Amniotic stem cell (primary cell): Measurements from ENCODE around the gene YOD1.
"Not testable (repeated sequence)": the region's sequence is repeated elsewhere in the genome, so short reads cannot be mapped to it uniquely, and the experiment has no call there.

ENCODE experiments used
- DNase-seq: peaks from one replicate; lab custom pipeline; 2025; lab: John Stamatoyannopoulos, UW

YOD1 gene

GRCh38 chr1:207049054-207049453, 2.0 kb downstream of the YOD1 start:
- DNase-seq = no peak

GRCh38 chr1:207048041-207048440, 3.0 kb downstream of the YOD1 start:
- no peak for DNase-seq

- no peak for DNase-seq
Observed at GRCh38 chr1:207047505-207047904, 3.5 kb downstream of the YOD1 start.

- no peak for DNase-seq
Observed at GRCh38 chr1:207045453-207045852, 5.6 kb downstream of the YOD1 start.

GRCh38 chr1:207041397-207041796, 9.6 kb downstream of the YOD1 start:
- DNase-seq = not testable (repeated sequence)

- DNase-seq = no peak
Observed at GRCh38 chr1:207040181-207040533, 10.9 kb downstream of the YOD1 start.

- no peak for DNase-seq
Observed at GRCh38 chr1:207039380-207040180, 11.4 kb downstream of the YOD1 start.

GRCh38 chr1:207036865-207037264, 14.1 kb downstream of the YOD1 start:
- DNase-seq = no peak

- DNase-seq = no peak
Observed at GRCh38 chr1:207035877-207036551, 15.0 kb downstream of the YOD1 start.

- no peak for DNase-seq
Observed at GRCh38 chr1:207034998-207035397, 16.0 kb downstream of the YOD1 start.

GRCh38 chr1:207034208-207034607, 16.8 kb downstream of the YOD1 start:
- no peak for DNase-seq

GRCh38 chr1:207033302-207033701, 17.7 kb downstream of the YOD1 start:
- DNase-seq = no peak

- no peak for DNase-seq
Observed at GRCh38 chr1:207032528-207033017, 18.4 kb downstream of the YOD1 start, which contains the start of gene C1orf116. Gene C1orf116 (minus strand): TSS chr1:207032756. CDS start chr1:207027598, 5,158 bp downstream.

GRCh38 chr1:207031632-207032264, 19.3 kb downstream of the YOD1 start:
- DNase-seq = no peak

GRCh38 chr1:207031016-207031415, 20.0 kb downstream of the YOD1 start:
- no peak for DNase-seq

- DNase-seq = no peak
Observed at GRCh38 chr1:207030522-207031009, 20.4 kb downstream of the YOD1 start.

- DNase-seq = no peak
Observed at GRCh38 chr1:207029701-207030521, 21.1 kb downstream of the YOD1 start.

GRCh38 chr1:207028884-207029650, 21.9 kb downstream of the YOD1 start:
- no peak for DNase-seq

GRCh38 chr1:207027921-207028320, 23.1 kb downstream of the YOD1 start:
- DNase-seq = no peak

GRCh38 chr1:207027206-207027777, 23.7 kb downstream of the YOD1 start:
- DNase-seq = no peak

- no peak for DNase-seq
Observed at GRCh38 chr1:207026104-207026534, 24.9 kb downstream of the YOD1 start.
